Left ventricle myocardium inferior (tissue), 1 donor: Measurements from ENCODE around the gene RBM22. TPM values are rescaled to one million over a fixed set of nuclear protein-coding genes. Genes with fewer than 3 reads are reported as not detected.

Experiments used
- DNase-seq: peaks from one replicate; pipeline ENCODE4 v3.0.0-alpha.2; 2020
- H3K27ac ChIP-seq: fragments of 200-600 bp; replicated peaks from 2 replicates; pipeline ENCODE4 v1.8.0; 2021
- H3K27me3 ChIP-seq: fragments of 200-600 bp; 2 replicates; pipeline ENCODE4 v1.8.0; 2021; ENCODE audit warnings: low read depth
- H3K36me3 ChIP-seq: fragments of 200-600 bp; 2 replicates; pipeline ENCODE4 v1.8.0; 2021
- H3K4me1 ChIP-seq: fragments of 200-600 bp; 2 replicates; pipeline ENCODE4 v1.8.0; 2021
- H3K4me3 ChIP-seq: fragments of 200-600 bp; 2 replicates; pipeline ENCODE4 v1.8.0; 2021; ENCODE audit warnings: mild to moderate bottlenecking, moderate library complexity
- H3K9me3 ChIP-seq: fragments of 200-600 bp; replicated peaks from 2 replicates; pipeline ENCODE4 v1.8.0; 2021
- CTCF ChIP-seq: fragments of 200-600 bp; IDR thresholded peaks from 2 replicates; pipeline ENCODE4 v1.8.0; 2021; ENCODE audit warnings: antibody characterized with exemption, mild to moderate bottlenecking, borderline replicate concordance
- intact Hi-C: fragments of 100-400 bp; cut with micrococcal nuclease; formaldehyde crosslinking; loops from one replicate; pipeline ENCODE4 v1.11.0; 2022
- total RNA-seq: library from RNA; stranded (reverse); fragmentation: NEBNext Ultra II Directional; extraction: Animal tissue kit (Norgen Biotek cat#: 25700); gene quantifications from one replicate; pipeline ENCODE4 v1.2.1, GENCODE V29; 2021
- donor health status: DM: no; HTN: yes; CAD: no; lungs with severe emphysema.

RBM22 gene
- total RNA-seq, 1 donor from 2014 or later, result 25.2 TPM

- Histone ChIP-seq H3K9me3 (no peaks in the 10 kb centered on the region), H3K36me3 (peaks cover 2% of the 10 kb centered on the region), H3K27me3 (no peaks in the 10 kb centered on the region), H3K27ac (peak overlapping the region; percentile 97), H3K4me1 (peaks cover 100% of the 10 kb centered on the region), H3K4me3 (peak overlapping the region; percentile 66)
- intact Hi-C loops, result no loop called here
- DNase-seq, result peak; percentile 17
- TF ChIP-seq CTCF, result no peak
Observed at GRCh38 chr5:150642991-150643710, 57.7 kb downstream of the RBM22 start.

GRCh38 chr5:150642567-150642927, 58.3 kb downstream of the RBM22 start:
- H3K4me3 ChIP-seq, result peak overlapping the region; percentile 66
- H3K27me3 ChIP-seq, result no peaks in the 10 kb centered on the region
- DNase-seq, result peak; percentile 73
- TF ChIP-seq CTCF, result no peak
- no peaks in the 10 kb centered on the region for H3K36me3 ChIP-seq
- H3K27ac ChIP-seq, result peak overlapping the region; percentile 97
- H3K4me1 ChIP-seq, result peaks cover 100% of the 10 kb centered on the region
- intact Hi-C loops, result no loop called here
- no peaks in the 10 kb centered on the region for H3K9me3 ChIP-seq

- intact Hi-C loops, result no loop called here
- Histone ChIP-seq H3K9me3 (no peaks in the 10 kb centered on the region), H3K27ac (peak overlapping the region; percentile 97), H3K4me3 (peak overlapping the region; percentile 66), H3K27me3 (no peaks in the 10 kb centered on the region), H3K36me3 (no peaks in the 10 kb centered on the region), H3K4me1 (peaks cover 100% of the 10 kb centered on the region)
- no peak for DNase-seq
- no peak for TF ChIP-seq CTCF
Observed at GRCh38 chr5:150641824-150642566, 58.9 kb downstream of the RBM22 start.

- peak; percentile 60 for DNase-seq
- H3K4me3 ChIP-seq, result peak overlapping the region; percentile 66
- H3K36me3 ChIP-seq, result no peaks in the 10 kb centered on the region
- no peak for TF ChIP-seq CTCF
- no peaks in the 10 kb centered on the region for H3K27me3 ChIP-seq
- H3K4me1 ChIP-seq, result peaks cover 100% of the 10 kb centered on the region
- H3K27ac ChIP-seq, result peak overlapping the region; percentile 97
- intact Hi-C loops, result no loop called here
- H3K9me3 ChIP-seq, result no peaks in the 10 kb centered on the region
Observed at GRCh38 chr5:150641006-150641570, 59.8 kb downstream of the RBM22 start.

Other genes with a start within 250 kb of the RBM22 start
- 58.9 TPM for gene NDST1, start 192.9 kb downstream of the RBM22 start, total RNA-seq
- 715 TPM for gene SYNPO, start 60.4 kb downstream of the RBM22 start, total RNA-seq
- gene MYOZ3, start 39.8 kb downstream of the RBM22 start, total RNA-seq, result 6.2 TPM
- gene DCTN4, start 58.0 kb upstream of the RBM22 start, total RNA-seq, result 43.1 TPM
- 15.7 TPM for gene SMIM3, start 77.7 kb upstream of the RBM22 start, total RNA-seq
- not detected for gene IRGM, start 145.5 kb upstream of the RBM22 start, total RNA-seq
- gene ZNF300, start 203.9 kb upstream of the RBM22 start, total RNA-seq, result 1.1 TPM